ENCODE data around the gene AKAP12. TPM values are rescaled to one million over a fixed set of nuclear protein-coding genes. Genes with fewer than 3 reads are reported as not detected.

Gene AKAP12
- total RNA-seq, 2 donors from 2014 or later, result 27.7 to 40.1 TPM

GRCh38 chr6:151215999-151216398 is 23.8 kb upstream of the AKAP12 start:
- H3K9me3 ChIP-seq, result peaks cover 0 to 13% of the 10 kb centered on the region in 2 donors
- H3K27ac ChIP-seq, result no peak overlapping the region
- no peaks in the 10 kb centered on the region for H3K36me3 ChIP-seq
- TF ChIP-seq CTCF (IDR thresholded peaks at IDR 0.05), result no peak
- H3K4me1 ChIP-seq, result no peaks in the 10 kb centered on the region
- no peak overlapping the region for H3K4me3 ChIP-seq
- no peak for DNase-seq (ENCODE audit: low spot score)
- no peaks in the 10 kb centered on the region for H3K27me3 ChIP-seq

GRCh38 chr6:151216804-151217203 is 23.0 kb upstream of the AKAP12 start:
- no peaks in the 10 kb centered on the region for H3K4me1 ChIP-seq
- TF ChIP-seq CTCF (IDR thresholded peaks at IDR 0.05), result no peak
- H3K36me3 ChIP-seq, result no peaks in the 10 kb centered on the region
- DNase-seq (ENCODE audit: low spot score), result no peak
- H3K9me3 ChIP-seq, result peaks cover 0 to 6% of the 10 kb centered on the region in 2 donors
- no peaks in the 10 kb centered on the region for H3K27me3 ChIP-seq
- no peak overlapping the region for H3K27ac ChIP-seq
- no peak overlapping the region for H3K4me3 ChIP-seq

GRCh38 chr6:151219192-151219591 is 20.6 kb upstream of the AKAP12 start:
- DNase-seq (ENCODE audit: low spot score), result no peak
- no peaks in the 10 kb centered on the region for H3K9me3 ChIP-seq
- no peaks in the 10 kb centered on the region for H3K36me3 ChIP-seq
- H3K27me3 ChIP-seq, result no peaks in the 10 kb centered on the region
- no peaks in the 10 kb centered on the region for H3K4me1 ChIP-seq
- no peak overlapping the region for H3K4me3 ChIP-seq
- TF ChIP-seq CTCF (IDR thresholded peaks at IDR 0.05), result no peak
- no peak overlapping the region for H3K27ac ChIP-seq

- DNase-seq (ENCODE audit: low spot score), result no peak
- Histone ChIP-seq H3K9me3 (no peaks in the 10 kb centered on the region), H3K4me1 (no peaks in the 10 kb centered on the region), H3K4me3 (no peak overlapping the region), H3K27ac (no peak overlapping the region), H3K27me3 (no peaks in the 10 kb centered on the region), H3K36me3 (no peaks in the 10 kb centered on the region)
- no peak for TF ChIP-seq CTCF (IDR thresholded peaks at IDR 0.05)
Observed at GRCh38 chr6:151224076-151224475, 15.7 kb upstream of the AKAP12 start.

GRCh38 chr6:151225919-151226318 is 13.8 kb upstream of the AKAP12 start:
- H3K4me1 ChIP-seq, result no peaks in the 10 kb centered on the region
- no peaks in the 10 kb centered on the region for H3K27me3 ChIP-seq
- no peak overlapping the region for H3K4me3 ChIP-seq

More at GRCh38 chr6:151225919-151226318, 13.8 kb upstream of the AKAP12 start:
- DNase-seq (ENCODE audit: low spot score), result no peak
- Histone ChIP-seq H3K36me3 (no peaks in the 10 kb centered on the region), H3K9me3 (no peaks in the 10 kb centered on the region), H3K27ac (no peak overlapping the region)
- no peak for TF ChIP-seq CTCF (IDR thresholded peaks at IDR 0.05)
